SK-N-MC (cell line): Measurements from ENCODE around the gene VPS13A.

Source experiments
- EZH2 ChIP-seq: fragments of 200-600 bp; sonication (generic); IDR thresholded peaks from one replicate; pipeline ENCODE4 v1.6.1; 2017; ENCODE audit warnings: antibody characterized with exemption
- POLR2AphosphoS5 ChIP-seq: IDR thresholded peaks from 2 replicates; pipeline ENCODE4 v1.6.1; 2012; ENCODE audit warnings: mild to moderate bottlenecking, low read depth, low read length, borderline replicate concordance

DNA sequence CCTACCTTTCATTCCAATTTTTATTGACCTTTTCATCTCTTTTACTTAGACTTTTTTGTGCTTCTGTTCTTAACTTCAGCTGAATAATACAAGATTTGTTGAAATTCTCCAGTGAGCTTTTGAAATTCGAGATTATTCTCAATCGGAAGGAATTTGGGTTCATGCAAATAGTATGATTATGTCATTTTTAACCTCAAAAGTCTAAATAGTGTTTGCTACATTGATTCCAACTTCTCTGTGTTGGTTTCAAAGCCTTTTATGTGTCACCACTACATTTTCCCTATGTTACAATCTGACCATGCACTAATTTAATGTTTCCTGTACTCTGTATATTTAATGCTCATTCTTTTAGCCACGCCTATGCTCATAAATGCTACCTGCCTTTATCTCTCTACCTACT is 44.1 kb downstream of the VPS13A start:
- TF ChIP-seq EZH2 = no peak
- no peak for TF ChIP-seq POLR2AphosphoS5
